ENCODE data around the gene FBRSL1. TPM values are rescaled to one million over a fixed set of nuclear protein-coding genes. Genes with fewer than 3 reads are reported as not detected.

Gene FBRSL1
- total RNA-seq, 4 donors from 2014 or later: 5.9 to 16.0 (median 9.4) TPM

- no peak for DNase-seq (ENCODE audit: low spot score)
- no peak for TF ChIP-seq CTCF (IDR thresholded peaks at IDR 0.05)
- no peak for ATAC-seq (ENCODE audit: low FRiP score)
Measured at GRCh38 chr12:132450418-132451171, 39.4 kb upstream of the FBRSL1 start.

- ATAC-seq (ENCODE audit: low FRiP score) (no peak), DNase-seq (ENCODE audit: low spot score) (no peak)
- no peak for TF ChIP-seq CTCF (IDR thresholded peaks at IDR 0.05)
Measured at GRCh38 chr12:132451172-132451835, 38.6 kb upstream of the FBRSL1 start.

- ATAC-seq (ENCODE audit: low FRiP score) (no peak), DNase-seq (ENCODE audit: low spot score) (no peak)
- no peak for TF ChIP-seq CTCF (IDR thresholded peaks at IDR 0.05)
Measured at GRCh38 chr12:132451836-132452195, 38.1 kb upstream of the FBRSL1 start.

GRCh38 chr12:132452596-132453350 is 37.2 kb upstream of the FBRSL1 start:
- DNase-seq (ENCODE audit: low spot score): no peak
- no peak for ATAC-seq (ENCODE audit: low FRiP score)
- TF ChIP-seq CTCF (IDR thresholded peaks at IDR 0.05): no peak

GRCh38 chr12:132453361-132454192 is 36.4 kb upstream of the FBRSL1 start:
- ATAC-seq (ENCODE audit: low FRiP score) (no peak), DNase-seq (ENCODE audit: low spot score) (no peak)
- no peak for TF ChIP-seq CTCF (IDR thresholded peaks at IDR 0.05)

- ATAC-seq (ENCODE audit: low FRiP score) (no peak), DNase-seq (ENCODE audit: low spot score) (no peak)
- TF ChIP-seq CTCF (IDR thresholded peaks at IDR 0.05): no peak
Measured at GRCh38 chr12:132454193-132454932, 35.6 kb upstream of the FBRSL1 start.
